HEK293 (cell line): ENCODE results near the gene PAQR5.

Source experiments
- GLIS2 ChIP-seq: fragments of 450-650 bp; formaldehyde crosslinking; IDR thresholded peaks from 2 replicates; pipeline ENCODE4 v1.5.1; 2016; ENCODE audit warnings: missing biosample characterization, missing genetic modification characterization
- KLF8 ChIP-seq: fragments of 450-650 bp; formaldehyde crosslinking; IDR thresholded peaks from 2 replicates; pipeline ENCODE4 v1.5.1; 2016; ENCODE audit warnings: missing biosample characterization, missing genetic modification characterization
- OVOL3 ChIP-seq: fragments of 450-650 bp; formaldehyde crosslinking; IDR thresholded peaks from 2 replicates; pipeline ENCODE4 v1.5.1; 2016; ENCODE audit warnings: missing biosample characterization, missing genetic modification characterization
- REPIN1 ChIP-seq: fragments of 450-650 bp; formaldehyde crosslinking; IDR thresholded peaks from 2 replicates; pipeline ENCODE4 v1.5.1; 2017; ENCODE audit warnings: missing biosample characterization, missing genetic modification characterization, low read depth
- YY1 ChIP-seq: fragments of 450-650 bp; formaldehyde crosslinking; IDR thresholded peaks from 2 replicates; pipeline ENCODE4 v1.5.1; 2018; ENCODE audit warnings: missing biosample characterization, missing genetic modification characterization
- YY2 ChIP-seq: fragments of 450-650 bp; formaldehyde crosslinking; IDR thresholded peaks from 2 replicates; pipeline ENCODE4 v1.5.1; 2016; ENCODE audit warnings: missing biosample characterization, missing genetic modification characterization
- ZBTB20 ChIP-seq: fragments of 450-650 bp; formaldehyde crosslinking; IDR thresholded peaks from 2 replicates; pipeline ENCODE4 v1.5.1; 2016; ENCODE audit warnings: missing biosample characterization, missing genetic modification characterization
- ZFHX2 ChIP-seq: fragments of 450-650 bp; formaldehyde crosslinking; conservative IDR thresholded peaks from 2 replicates; pipeline ENCODE4 v1.5.1; 2016; ENCODE audit warnings: missing biosample characterization, missing genetic modification characterization
- ZNF140 ChIP-seq: fragments of 450-650 bp; formaldehyde crosslinking; IDR thresholded peaks from 2 replicates; pipeline ENCODE4 v1.5.1; 2016; ENCODE audit warnings: missing biosample characterization, missing genetic modification characterization
- ZNF19 ChIP-seq: fragments of 450-650 bp; formaldehyde crosslinking; IDR thresholded peaks from 2 replicates; pipeline ENCODE4; 2016; ENCODE audit warnings: missing biosample characterization, missing genetic modification characterization, low read depth
- ZNF202 ChIP-seq: fragments of 450-650 bp; formaldehyde crosslinking; IDR thresholded peaks from 2 replicates; pipeline ENCODE4 v1.5.1; 2016; ENCODE audit warnings: missing biosample characterization, missing genetic modification characterization, borderline replicate concordance
- ZNF211 ChIP-seq: fragments of 450-650 bp; formaldehyde crosslinking; IDR thresholded peaks from 2 replicates; pipeline ENCODE4 v1.5.1; 2016; ENCODE audit warnings: low read depth, missing biosample characterization, missing genetic modification characterization
- ZNF214 ChIP-seq: fragments of 450-650 bp; formaldehyde crosslinking; IDR thresholded peaks from 2 replicates; pipeline ENCODE4 v1.5.1; 2017; ENCODE audit warnings: missing biosample characterization, mild to moderate bottlenecking, missing genetic modification characterization, borderline replicate concordance
- ZNF426 ChIP-seq: fragments of 450-650 bp; formaldehyde crosslinking; IDR thresholded peaks from 2 replicates; pipeline ENCODE4 v1.5.1; 2017; ENCODE audit warnings: missing biosample characterization, missing genetic modification characterization, mild to moderate bottlenecking, inconsistent platforms, moderate library complexity
- ZNF529 ChIP-seq: fragments of 450-650 bp; formaldehyde crosslinking; IDR thresholded peaks from 2 replicates; pipeline ENCODE4 v1.5.1; 2017; ENCODE audit warnings: missing genetic modification characterization, missing biosample characterization; ENCODE audit not compliant: insufficient replicate concordance
- ZNF791 ChIP-seq: fragments of 450-650 bp; formaldehyde crosslinking; IDR thresholded peaks from 2 replicates; pipeline ENCODE4 v1.5.1; 2016; ENCODE audit warnings: missing biosample characterization, missing genetic modification characterization
- TF ChIP-seq, protein P1 (sequence below): fragments of 450-650 bp; formaldehyde crosslinking; IDR thresholded peaks from 2 replicates; pipeline ENCODE4 v1.5.1; 2016; ENCODE audit warnings: missing biosample characterization, missing genetic modification characterization
- TF ChIP-seq, protein P2 (sequence below): fragments of 450-650 bp; formaldehyde crosslinking; IDR thresholded peaks from 2 replicates; pipeline ENCODE4 v1.5.1; 2017; ENCODE audit warnings: missing biosample characterization, missing genetic modification characterization
- TF ChIP-seq, protein P3 (sequence below): fragments of 450-650 bp; formaldehyde crosslinking; IDR thresholded peaks from 2 replicates; pipeline ENCODE4 v1.5.1; 2016; ENCODE audit warnings: missing biosample characterization, missing genetic modification characterization
- TF ChIP-seq, protein P4 (sequence below): fragments of 450-650 bp; formaldehyde crosslinking; IDR thresholded peaks from 2 replicates; pipeline ENCODE4 v1.5.1; 2017; ENCODE audit warnings: missing biosample characterization, missing genetic modification characterization
- TF ChIP-seq, protein P5 (sequence below): fragments of 450-650 bp; formaldehyde crosslinking; IDR thresholded peaks from 2 replicates; pipeline ENCODE4 v1.5.1; 2016; ENCODE audit warnings: missing biosample characterization, missing genetic modification characterization
- TF ChIP-seq, protein P6 (sequence below): fragments of 450-650 bp; formaldehyde crosslinking; IDR thresholded peaks from 2 replicates; pipeline ENCODE4 v1.5.1; 2016; ENCODE audit warnings: missing biosample characterization, missing genetic modification characterization, borderline replicate concordance
- TF ChIP-seq, protein P7 (sequence below): fragments of 450-650 bp; formaldehyde crosslinking; conservative IDR thresholded peaks from 2 replicates; pipeline ENCODE4 v1.5.1; 2016; ENCODE audit warnings: low read depth, missing biosample characterization, missing genetic modification characterization
- TF ChIP-seq, protein P8 (sequence below): fragments of 450-650 bp; formaldehyde crosslinking; IDR thresholded peaks from 2 replicates; pipeline ENCODE4 v1.5.1; 2016; ENCODE audit warnings: missing biosample characterization, missing genetic modification characterization

Gene PAQR5

DNA sequence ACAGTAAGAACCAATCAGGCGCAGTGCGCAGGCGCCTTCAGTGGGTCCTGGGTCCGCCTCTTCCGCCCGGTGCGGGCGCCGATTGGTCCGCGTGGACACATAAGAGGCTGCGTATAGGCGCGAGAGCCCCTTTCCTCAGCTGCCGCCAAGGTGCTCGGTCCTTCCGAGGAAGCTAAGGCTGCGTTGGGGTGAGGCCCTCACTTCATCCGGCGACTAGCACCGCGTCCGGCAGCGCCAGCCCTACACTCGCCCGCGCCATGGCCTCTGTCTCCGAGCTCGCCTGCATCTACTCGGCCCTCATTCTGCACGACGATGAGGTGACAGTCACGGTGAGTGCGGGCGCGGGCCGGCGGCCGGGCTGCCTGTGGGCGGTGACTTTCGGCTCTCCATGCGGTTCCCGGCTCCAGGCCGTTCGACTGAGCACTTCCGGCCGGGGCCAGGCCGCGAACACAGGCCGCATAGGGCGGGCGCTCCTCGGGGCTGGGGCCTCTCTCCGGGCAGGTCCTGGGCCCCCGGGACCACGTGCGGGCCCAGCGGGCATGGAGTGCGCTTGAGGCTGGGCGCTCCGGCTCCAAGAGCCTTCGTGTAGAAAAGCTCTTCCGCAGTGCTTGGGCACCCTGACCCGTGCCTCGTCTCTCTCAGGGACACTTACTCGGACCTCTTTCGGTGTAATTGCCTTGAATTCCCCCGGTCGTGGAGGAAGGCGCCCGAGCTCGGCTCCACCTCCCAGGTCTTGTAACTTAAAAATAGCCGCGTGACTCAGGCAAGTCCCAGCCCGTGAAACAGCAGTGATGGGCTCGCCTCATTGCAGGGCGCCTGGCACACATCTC lies 154.2 kb downstream of the PAQR5 start, which contains the start of gene RPLP1 (continued):
- TF ChIP-seq ZFHX2 (tag by site-specific recombination) (peak; percentile 88), GLIS2 (no peak), OVOL3 (tag by site-specific recombination) (peak; percentile 80; the same call in 1 of the 2 replicates), KLF8 (tag by site-specific recombination) (no peak; the same call in 1 of the 2 replicates), ZNF19 (no peak), ZNF214 (tag by site-specific recombination) (no peak), YY1 (tag by site-specific recombination) (peak; percentile 86), REPIN1 (tag by site-specific recombination) (peak; percentile 98), ZBTB20 (tag by site-specific recombination) (peak; percentile 88), ZNF211 (tag by site-specific recombination) (no peak), YY2 (tag by site-specific recombination) (peak; percentile 80), ZNF426 (no peak), ZNF202 (no peak), ZNF529 (tag by site-specific recombination) (no peak), ZNF140 (tag by site-specific recombination) (no peak), ZNF791 (tag by site-specific recombination) (no peak)
- TF ChIP-seq, protein P1, sequence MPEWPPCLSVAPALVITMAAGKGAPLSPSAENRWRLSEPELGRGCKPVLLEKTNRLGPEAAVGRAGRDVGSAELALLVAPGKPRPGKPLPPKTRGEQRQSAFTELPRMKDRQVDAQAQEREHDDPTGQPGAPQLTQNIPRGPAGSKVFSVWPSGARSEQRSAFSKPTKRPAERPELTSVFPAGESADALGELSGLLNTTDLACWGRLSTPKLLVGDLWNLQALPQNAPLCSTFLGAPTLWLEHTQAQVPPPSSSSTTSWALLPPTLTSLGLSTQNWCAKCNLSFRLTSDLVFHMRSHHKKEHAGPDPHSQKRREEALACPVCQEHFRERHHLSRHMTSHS (tag by site-specific recombination) = no peak
- TF ChIP-seq, protein P2, sequence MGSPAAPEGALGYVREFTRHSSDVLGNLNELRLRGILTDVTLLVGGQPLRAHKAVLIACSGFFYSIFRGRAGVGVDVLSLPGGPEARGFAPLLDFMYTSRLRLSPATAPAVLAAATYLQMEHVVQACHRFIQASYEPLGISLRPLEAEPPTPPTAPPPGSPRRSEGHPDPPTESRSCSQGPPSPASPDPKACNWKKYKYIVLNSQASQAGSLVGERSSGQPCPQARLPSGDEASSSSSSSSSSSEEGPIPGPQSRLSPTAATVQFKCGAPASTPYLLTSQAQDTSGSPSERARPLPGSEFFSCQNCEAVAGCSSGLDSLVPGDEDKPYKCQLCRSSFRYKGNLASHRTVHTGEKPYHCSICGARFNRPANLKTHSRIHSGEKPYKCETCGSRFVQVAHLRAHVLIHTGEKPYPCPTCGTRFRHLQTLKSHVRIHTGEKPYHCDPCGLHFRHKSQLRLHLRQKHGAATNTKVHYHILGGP (tag by site-specific recombination) = 0 out of 2 replicates have a peak, but pooled peaks have one; percentile 22
- TF ChIP-seq, protein P3, sequence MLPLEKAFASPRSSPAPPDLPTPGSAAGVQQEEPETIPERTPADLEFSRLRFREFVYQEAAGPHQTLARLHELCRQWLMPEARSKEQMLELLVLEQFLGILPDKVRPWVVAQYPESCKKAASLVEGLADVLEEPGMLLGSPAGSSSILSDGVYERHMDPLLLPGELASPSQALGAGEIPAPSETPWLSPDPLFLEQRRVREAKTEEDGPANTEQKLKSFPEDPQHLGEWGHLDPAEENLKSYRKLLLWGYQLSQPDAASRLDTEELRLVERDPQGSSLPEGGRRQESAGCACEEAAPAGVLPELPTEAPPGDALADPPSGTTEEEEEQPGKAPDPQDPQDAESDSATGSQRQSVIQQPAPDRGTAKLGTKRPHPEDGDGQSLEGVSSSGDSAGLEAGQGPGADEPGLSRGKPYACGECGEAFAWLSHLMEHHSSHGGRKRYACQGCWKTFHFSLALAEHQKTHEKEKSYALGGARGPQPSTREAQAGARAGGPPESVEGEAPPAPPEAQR = peak; percentile 78; the same call in 1 of the 2 replicates
- TF ChIP-seq, protein P4, sequence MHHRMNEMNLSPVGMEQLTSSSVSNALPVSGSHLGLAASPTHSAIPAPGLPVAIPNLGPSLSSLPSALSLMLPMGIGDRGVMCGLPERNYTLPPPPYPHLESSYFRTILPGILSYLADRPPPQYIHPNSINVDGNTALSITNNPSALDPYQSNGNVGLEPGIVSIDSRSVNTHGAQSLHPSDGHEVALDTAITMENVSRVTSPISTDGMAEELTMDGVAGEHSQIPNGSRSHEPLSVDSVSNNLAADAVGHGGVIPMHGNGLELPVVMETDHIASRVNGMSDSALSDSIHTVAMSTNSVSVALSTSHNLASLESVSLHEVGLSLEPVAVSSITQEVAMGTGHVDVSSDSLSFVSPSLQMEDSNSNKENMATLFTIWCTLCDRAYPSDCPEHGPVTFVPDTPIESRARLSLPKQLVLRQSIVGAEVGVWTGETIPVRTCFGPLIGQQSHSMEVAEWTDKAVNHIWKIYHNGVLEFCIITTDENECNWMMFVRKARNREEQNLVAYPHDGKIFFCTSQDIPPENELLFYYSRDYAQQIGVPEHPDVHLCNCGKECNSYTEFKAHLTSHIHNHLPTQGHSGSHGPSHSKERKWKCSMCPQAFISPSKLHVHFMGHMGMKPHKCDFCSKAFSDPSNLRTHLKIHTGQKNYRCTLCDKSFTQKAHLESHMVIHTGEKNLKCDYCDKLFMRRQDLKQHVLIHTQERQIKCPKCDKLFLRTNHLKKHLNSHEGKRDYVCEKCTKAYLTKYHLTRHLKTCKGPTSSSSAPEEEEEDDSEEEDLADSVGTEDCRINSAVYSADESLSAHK (tag by site-specific recombination) = no peak; the same call in 1 of the 2 replicates
- TF ChIP-seq, protein P5, sequence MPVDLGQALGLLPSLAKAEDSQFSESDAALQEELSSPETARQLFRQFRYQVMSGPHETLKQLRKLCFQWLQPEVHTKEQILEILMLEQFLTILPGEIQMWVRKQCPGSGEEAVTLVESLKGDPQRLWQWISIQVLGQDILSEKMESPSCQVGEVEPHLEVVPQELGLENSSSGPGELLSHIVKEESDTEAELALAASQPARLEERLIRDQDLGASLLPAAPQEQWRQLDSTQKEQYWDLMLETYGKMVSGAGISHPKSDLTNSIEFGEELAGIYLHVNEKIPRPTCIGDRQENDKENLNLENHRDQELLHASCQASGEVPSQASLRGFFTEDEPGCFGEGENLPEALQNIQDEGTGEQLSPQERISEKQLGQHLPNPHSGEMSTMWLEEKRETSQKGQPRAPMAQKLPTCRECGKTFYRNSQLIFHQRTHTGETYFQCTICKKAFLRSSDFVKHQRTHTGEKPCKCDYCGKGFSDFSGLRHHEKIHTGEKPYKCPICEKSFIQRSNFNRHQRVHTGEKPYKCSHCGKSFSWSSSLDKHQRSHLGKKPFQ (tag by site-specific recombination) = no peak
- TF ChIP-seq, protein P6, sequence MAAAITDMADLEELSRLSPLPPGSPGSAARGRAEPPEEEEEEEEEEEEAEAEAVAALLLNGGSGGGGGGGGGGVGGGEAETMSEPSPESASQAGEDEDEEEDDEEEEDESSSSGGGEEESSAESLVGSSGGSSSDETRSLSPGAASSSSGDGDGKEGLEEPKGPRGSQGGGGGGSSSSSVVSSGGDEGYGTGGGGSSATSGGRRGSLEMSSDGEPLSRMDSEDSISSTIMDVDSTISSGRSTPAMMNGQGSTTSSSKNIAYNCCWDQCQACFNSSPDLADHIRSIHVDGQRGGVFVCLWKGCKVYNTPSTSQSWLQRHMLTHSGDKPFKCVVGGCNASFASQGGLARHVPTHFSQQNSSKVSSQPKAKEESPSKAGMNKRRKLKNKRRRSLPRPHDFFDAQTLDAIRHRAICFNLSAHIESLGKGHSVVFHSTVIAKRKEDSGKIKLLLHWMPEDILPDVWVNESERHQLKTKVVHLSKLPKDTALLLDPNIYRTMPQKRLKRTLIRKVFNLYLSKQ (tag by site-specific recombination) = no peak
- TF ChIP-seq, protein P7, sequence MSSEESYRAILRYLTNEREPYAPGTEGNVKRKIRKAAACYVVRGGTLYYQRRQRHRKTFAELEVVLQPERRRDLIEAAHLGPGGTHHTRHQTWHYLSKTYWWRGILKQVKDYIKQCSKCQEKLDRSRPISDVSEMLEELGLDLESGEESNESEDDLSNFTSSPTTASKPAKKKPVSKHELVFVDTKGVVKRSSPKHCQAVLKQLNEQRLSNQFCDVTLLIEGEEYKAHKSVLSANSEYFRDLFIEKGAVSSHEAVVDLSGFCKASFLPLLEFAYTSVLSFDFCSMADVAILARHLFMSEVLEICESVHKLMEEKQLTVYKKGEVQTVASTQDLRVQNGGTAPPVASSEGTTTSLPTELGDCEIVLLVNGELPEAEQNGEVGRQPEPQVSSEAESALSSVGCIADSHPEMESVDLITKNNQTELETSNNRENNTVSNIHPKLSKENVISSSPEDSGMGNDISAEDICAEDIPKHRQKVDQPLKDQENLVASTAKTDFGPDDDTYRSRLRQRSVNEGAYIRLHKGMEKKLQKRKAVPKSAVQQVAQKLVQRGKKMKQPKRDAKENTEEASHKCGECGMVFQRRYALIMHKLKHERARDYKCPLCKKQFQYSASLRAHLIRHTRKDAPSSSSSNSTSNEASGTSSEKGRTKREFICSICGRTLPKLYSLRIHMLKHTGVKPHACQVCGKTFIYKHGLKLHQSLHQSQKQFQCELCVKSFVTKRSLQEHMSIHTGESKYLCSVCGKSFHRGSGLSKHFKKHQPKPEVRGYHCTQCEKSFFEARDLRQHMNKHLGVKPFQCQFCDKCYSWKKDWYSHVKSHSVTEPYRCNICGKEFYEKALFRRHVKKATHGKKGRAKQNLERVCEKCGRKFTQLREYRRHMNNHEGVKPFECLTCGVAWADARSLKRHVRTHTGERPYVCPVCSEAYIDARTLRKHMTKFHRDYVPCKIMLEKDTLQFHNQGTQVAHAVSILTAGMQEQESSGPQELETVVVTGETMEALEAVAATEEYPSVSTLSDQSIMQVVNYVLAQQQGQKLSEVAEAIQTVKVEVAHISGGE (tag by site-specific recombination) = peak; percentile 88
- TF ChIP-seq, protein P8, sequence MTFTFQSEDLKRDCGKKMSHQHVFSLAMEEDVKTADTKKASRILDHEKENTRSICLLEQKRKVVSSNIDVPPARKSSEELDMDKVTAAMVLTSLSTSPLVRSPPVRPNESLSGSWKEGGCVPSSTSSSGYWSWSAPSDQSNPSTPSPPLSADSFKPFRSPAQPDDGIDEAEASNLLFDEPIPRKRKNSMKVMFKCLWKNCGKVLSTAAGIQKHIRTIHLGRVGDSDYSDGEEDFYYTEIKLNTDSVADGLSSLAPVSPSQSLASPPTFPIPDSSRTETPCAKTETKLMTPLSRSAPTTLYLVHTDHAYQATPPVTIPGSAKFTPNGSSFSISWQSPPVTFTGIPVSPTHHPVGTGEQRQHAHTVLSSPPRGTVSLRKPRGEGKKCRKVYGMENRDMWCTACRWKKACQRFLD (tag by site-specific recombination) = peak; percentile 92; the same call in 1 of the 2 replicates
